Epithelial cell of esophagus (primary cell): ENCODE measurements around the gene CAPZA1.

Experiments
- DNase-seq: peaks from one replicate; pipeline ENCODE4 v3.0.0; 2010; ENCODE audit warnings: low read depth
- H3K4me3 ChIP-seq: 2 replicates; pipeline ENCODE4 v1.5.1; 2011; ENCODE audit warnings: mild to moderate bottlenecking, low read length, control low read depth
- TF ChIP-seq, protein P1 (sequence below): IDR thresholded peaks from 2 replicates; pipeline ENCODE4 v1.5.1; 2011; ENCODE audit warnings: low read depth, mild to moderate bottlenecking, low read length, control low read depth, inconsistent platforms; ENCODE audit not compliant: insufficient read depth; ENCODE audit errors: missing control alignments

The CAPZA1 gene

GRCh38 chr1:112704934-112705627, 85.4 kb downstream of the CAPZA1 start:
- peak overlapping the region; percentile 78 for H3K4me3 ChIP-seq
- peak; percentile 97 for DNase-seq
- TF ChIP-seq, protein P1, sequence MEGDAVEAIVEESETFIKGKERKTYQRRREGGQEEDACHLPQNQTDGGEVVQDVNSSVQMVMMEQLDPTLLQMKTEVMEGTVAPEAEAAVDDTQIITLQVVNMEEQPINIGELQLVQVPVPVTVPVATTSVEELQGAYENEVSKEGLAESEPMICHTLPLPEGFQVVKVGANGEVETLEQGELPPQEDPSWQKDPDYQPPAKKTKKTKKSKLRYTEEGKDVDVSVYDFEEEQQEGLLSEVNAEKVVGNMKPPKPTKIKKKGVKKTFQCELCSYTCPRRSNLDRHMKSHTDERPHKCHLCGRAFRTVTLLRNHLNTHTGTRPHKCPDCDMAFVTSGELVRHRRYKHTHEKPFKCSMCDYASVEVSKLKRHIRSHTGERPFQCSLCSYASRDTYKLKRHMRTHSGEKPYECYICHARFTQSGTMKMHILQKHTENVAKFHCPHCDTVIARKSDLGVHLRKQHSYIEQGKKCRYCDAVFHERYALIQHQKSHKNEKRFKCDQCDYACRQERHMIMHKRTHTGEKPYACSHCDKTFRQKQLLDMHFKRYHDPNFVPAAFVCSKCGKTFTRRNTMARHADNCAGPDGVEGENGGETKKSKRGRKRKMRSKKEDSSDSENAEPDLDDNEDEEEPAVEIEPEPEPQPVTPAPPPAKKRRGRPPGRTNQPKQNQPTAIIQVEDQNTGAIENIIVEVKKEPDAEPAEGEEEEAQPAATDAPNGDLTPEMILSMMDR = no peak

DNA sequence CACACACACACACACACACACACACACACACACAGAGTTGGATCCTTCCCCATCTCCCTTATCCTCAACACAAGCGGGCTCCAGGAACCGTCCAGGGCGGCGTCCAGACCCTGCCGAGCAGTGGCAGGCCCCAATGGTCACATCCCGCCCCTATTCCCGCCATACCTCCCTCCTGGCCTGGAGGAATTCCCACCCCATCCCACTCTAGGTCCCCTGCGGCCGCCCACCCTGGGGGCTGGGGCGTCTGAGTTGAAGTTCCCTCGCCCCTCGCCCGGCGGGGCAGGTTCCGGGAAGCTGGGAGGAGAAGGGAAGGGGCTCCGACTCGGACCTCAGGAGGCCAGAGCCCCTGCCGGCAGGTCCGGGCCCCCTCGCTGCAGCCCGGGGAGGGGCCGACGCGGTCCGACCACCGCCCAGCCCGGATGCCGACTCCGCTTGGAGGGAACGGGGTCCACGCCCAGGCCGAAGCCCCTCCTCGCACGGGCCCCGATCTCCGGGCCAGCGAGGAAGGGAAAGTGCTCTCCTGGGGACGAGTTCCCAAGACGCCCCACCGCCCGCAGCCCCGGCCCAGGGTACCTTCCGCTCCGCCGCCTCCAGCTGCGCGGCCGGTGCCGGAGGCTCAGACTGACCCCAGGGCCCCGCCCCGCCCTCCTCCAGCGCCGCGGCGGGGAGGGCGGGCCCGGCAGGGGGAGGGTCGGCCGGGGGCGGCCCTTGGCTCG, 87.0 kb downstream of the CAPZA1 start, which contains the start of gene RHOC:
Gene RHOC (minus strand): TSS at position 623 of the 716 bp plus-strand sequence. CDS start 3,328 bp downstream, outside the sequence.
- DNase-seq = peak; percentile 68
- TF ChIP-seq, protein P1 = no peak
- H3K4me3 ChIP-seq = peak within 1 kb of the TSS; percentile 78

DNA sequence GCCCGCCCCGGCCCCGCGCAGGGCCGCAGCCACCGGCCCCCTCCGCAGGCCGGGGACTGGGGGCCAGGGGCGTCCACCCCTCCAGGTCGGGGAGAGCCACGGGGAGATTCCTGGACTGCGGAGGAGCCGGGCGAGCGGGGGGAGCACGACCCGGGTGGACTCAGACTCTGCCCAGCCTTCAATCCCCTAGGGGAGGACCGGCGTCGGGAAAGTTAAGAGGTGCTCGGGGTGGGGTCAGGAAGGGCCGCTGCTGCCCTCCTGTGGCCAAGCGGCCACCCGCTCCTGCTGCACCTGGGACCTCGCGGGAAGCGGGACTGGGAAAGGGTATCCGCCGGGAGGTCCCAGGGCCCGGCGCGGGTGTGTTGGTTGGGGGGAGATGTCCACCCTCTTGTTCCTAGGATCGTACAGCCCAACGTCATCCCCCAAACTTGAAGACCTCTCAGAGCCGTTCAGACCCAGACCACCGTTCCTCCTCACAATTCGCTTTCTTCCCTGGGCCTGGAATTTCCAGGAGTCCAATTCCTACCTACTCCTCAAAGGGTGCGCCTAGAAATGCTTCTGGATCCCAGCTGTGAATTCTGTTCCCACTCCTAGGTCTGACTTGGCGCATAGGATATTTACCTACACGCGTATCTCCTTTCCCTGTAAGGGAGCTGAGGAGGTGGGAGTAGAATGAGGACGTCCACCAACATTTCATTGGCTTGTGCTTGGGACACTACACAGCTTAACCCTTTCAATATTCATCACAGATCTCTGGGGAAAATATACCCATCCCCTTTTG, 87.8 kb downstream of the CAPZA1 start:
- H3K4me3 ChIP-seq = peak overlapping the region; percentile 78
- TF ChIP-seq, protein P1 = peak; percentile 84
- peak; percentile 89 for DNase-seq

DNA sequence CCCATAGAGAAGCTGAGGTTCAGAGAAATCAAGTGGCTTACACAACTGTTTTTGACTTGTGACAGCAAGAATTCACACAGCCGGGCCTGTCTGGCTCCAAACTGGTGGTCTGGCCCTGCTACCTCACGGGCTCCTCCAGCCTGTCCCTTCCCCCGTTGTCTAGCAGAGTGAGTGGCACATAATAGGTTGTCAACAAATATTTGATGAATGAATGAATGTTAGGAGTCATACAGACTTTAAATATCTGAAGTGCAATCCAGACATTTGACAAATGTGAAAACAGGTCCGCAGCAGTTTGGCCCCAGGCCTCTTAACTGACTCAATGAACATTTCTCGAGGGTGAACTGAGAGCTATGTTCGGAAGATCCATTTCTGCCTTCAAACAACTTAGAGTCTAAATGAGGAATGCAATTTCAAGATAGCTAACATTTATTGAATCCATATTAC, 88.4 kb downstream of the CAPZA1 start:
- TF ChIP-seq, protein P1 = no peak
- DNase-seq = no peak
- H3K4me3 ChIP-seq = peak overlapping the region; percentile 78

- no peak overlapping the region for H3K4me3 ChIP-seq
- no peak for DNase-seq
- TF ChIP-seq, protein P1 = no peak
These were observed 88.9 kb downstream of the CAPZA1 start for GRCh38 chr1:112708489-112708888.

DNA sequence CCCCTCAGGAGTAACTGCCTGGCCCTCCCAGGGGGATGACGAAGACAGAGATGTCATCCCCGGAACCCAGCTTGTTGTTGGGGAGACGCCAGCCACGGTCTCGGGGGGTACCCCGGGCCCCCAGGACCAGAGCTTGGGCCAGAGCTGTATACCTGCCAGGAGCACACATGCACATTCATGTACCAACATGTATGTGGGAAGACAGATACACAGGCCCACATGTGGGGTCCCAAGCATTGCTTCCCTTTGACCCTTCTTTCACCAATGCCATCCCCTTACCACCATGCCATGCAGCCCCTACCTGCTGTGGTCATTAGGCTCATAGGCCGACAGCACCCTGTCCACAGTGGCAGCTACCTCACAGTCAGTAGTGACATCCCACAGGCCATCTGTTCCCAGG, 90.5 kb downstream of the CAPZA1 start:
- TF ChIP-seq, protein P1 = no peak
- DNase-seq = no peak

More for the DNA sequence above, 90.5 kb downstream of the CAPZA1 start:
- no peak overlapping the region for H3K4me3 ChIP-seq
